Right atrium auricular region (tissue), 2 donors: ENCODE data around the gene GNB2. TPM values are rescaled to one million over a fixed set of nuclear protein-coding genes. Genes with fewer than 3 reads are reported as not detected.
A peak's percentile ranks its signal among the peaks of the same experiment; 100 is the strongest.

Experiments
- DNase-seq: peaks from one replicate; pipeline ENCODE4 v3.0.0-alpha.2; 2019; ENCODE audit warnings: low spot score
- H3K27ac ChIP-seq, 2 donors: fragments of 200-600 bp; sonication (generic); 1 replicate in 1 of 2; 2 replicates in 1 of 2; pipeline ENCODE4 v1.5.1; 2016 to 2019
- H3K27me3 ChIP-seq, 2 donors: fragments of 200-600 bp; sonication (generic); one replicate each; pipeline versions ENCODE4 v1.5.1 to v1.6.0; 2017 to 2019
- H3K36me3 ChIP-seq: fragments of 200-600 bp; sonication (generic); one replicate; pipeline ENCODE4 v1.5.1; 2016
- H3K4me1 ChIP-seq, 2 donors: fragments of 200-600 bp; sonication (generic); one replicate each; pipeline versions ENCODE4 v1.5.1 to v1.6.0; 2017 to 2019
- H3K4me3 ChIP-seq, 2 donors: fragments of 200-600 bp; sonication (generic); 1 replicate in 1 of 2; 2 replicates in 1 of 2; pipeline ENCODE4 v1.5.1; 2017 to 2019; ENCODE audit warnings: mild to moderate bottlenecking in 1 of 2, moderate library complexity in 1 of 2
- H3K9me3 ChIP-seq, 2 donors: fragments of 200-600 bp; sonication (generic); one replicate each; pipeline ENCODE4 v1.5.1; 2019
- CTCF ChIP-seq, 2 donors: fragments of 200-600 bp; sonication (generic); IDR thresholded peaks; one replicate each; pipeline ENCODE4 v1.5.1; 2019; ENCODE audit warnings: antibody characterized with exemption in 2 of 2
- total RNA-seq, 2 donors: library from RNA; depleted of rRNA; stranded (reverse); fragments of >200 nt; gene quantifications; one replicate each; pipeline ENCODE4 v1.1.0, GENCODE V29; 2016

Gene GNB2
- total RNA-seq, 2 donors from 2014 or later = 96.2 to 169 TPM

DNA sequence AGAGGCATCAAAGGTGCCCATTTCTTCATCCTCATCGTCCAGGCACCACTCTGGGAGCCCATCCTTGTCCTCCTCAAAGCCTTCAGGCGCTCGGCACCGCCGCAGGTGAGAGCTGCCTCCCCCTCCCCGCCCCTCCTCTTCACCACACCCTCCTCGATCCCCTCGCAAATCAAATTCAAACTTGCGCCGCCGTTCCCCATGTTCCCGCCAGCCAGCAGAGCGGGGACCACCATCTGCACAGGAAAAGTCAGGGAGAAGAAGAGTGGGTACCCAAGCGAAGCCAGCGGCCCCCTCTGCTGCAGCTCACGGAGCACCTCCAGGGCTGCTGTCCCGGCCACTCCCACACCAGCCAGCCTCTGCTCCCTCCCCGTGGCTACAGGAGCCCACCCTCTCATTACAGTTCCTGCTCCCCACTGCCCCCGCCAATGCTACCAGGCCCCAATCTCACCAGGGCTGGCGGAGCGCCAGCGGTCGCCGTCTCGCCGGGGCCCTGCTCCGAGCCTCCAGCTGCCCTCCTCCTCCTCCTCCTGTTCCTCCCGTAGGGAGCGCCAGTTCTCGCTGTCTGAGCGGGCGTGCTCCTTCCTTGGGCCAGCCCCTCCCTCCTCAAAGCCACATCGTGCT lies 12.8 kb downstream of the GNB2 start:
- peaks cover 0 to 40% of the 10 kb centered on the region in 2 donors for H3K4me1 ChIP-seq
- H3K36me3 ChIP-seq = peaks cover 75% of the 10 kb centered on the region
- TF ChIP-seq CTCF (IDR thresholded peaks at IDR 0.05) = no peak
- H3K9me3 ChIP-seq = no peaks in the 10 kb centered on the region
- no peak for DNase-seq
- no peak overlapping the region for H3K27ac ChIP-seq
- H3K27me3 ChIP-seq = no peaks in the 10 kb centered on the region
- no peak overlapping the region for H3K4me3 ChIP-seq

DNA sequence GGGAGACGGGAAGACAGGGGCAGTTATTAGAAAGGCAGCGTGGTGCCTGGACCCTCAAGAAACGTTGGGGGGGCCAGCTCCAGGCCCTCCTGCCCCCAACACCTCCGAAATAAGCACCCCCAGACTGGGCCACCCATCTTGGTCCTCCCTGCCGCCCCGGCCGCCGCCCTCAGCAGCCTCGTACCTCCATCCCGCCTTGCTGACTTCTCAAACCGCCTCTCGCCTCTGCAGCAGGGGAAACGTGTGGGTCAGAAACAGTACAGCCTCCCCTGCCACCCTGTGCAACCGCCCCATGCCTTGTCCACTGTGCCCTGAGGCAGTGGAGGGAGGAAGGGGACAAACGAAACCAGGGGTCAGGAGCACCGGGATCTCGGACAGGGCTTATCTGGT lies 13.3 kb downstream of the GNB2 start:
- peaks cover 70% of the 10 kb centered on the region for H3K36me3 ChIP-seq
- TF ChIP-seq CTCF (IDR thresholded peaks at IDR 0.05) = no peak
- peaks cover 0 to 45% of the 10 kb centered on the region in 2 donors for H3K4me1 ChIP-seq
- no peak overlapping the region for H3K27ac ChIP-seq
- DNase-seq = no peak
- no peaks in the 10 kb centered on the region for H3K27me3 ChIP-seq
- H3K4me3 ChIP-seq = no peak overlapping the region
- no peaks in the 10 kb centered on the region for H3K9me3 ChIP-seq

DNA sequence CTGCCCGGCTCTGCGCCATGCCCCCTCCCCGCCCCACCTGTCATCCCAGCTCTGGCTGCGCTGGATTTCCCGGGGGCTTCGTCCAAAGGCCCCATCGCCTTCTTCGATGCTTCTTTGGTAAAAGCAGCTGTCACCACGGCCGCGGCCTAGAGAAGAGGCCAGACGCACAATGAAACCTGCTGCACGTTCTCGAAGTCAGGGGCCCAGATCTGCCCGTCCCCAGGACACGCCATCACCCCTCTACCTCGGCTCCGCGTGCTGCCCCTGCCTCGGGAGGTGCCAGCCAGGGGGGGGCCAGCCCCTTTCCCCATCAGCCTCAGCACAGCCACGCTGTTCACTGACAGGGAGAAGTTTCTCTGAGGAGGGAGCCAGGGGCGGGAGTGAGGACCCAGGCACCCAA lies 13.7 kb downstream of the GNB2 start:
- no peak overlapping the region for H3K27ac ChIP-seq
- no peak for TF ChIP-seq CTCF (IDR thresholded peaks at IDR 0.05)
- DNase-seq = no peak
- no peaks in the 10 kb centered on the region for H3K27me3 ChIP-seq
- H3K4me1 ChIP-seq = peaks cover 0 to 50% of the 10 kb centered on the region in 2 donors
- H3K9me3 ChIP-seq = no peaks in the 10 kb centered on the region
- H3K4me3 ChIP-seq = no peak overlapping the region
- peaks cover 66% of the 10 kb centered on the region for H3K36me3 ChIP-seq

DNA sequence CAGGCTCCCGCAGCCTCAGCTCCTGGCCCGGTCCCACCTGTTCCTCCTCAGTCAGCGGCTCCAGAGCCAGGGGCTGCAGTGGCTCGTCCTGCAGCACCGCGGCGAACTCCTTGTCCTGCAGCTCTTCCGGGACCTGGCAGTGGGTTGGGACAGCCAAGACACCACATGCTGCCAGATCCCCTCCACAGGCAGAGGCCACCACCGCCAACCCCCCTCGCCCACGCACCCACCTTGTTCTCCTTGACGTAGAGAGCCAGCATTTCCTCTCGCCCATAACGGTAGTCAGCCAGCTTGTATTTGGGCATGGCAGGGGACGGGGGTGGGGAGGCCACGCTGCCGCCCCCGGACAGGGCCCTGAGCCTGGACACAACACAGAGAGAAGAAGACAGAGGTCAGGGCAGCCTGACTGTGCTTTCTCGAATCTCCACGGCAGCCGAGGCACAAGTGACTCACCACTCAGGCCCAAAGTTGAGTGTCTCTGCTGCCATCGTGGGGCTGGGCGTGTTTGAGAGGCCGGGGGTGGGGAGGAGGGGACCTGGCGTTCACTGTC lies 14.3 kb downstream of the GNB2 start:
- H3K27me3 ChIP-seq = no peaks in the 10 kb centered on the region
- peak overlapping the region in 1 of 2 donors; percentile 6 for H3K27ac ChIP-seq
- H3K36me3 ChIP-seq = peaks cover 60% of the 10 kb centered on the region
- peaks cover 0 to 56% of the 10 kb centered on the region in 2 donors for H3K4me1 ChIP-seq
- H3K4me3 ChIP-seq = no peak overlapping the region
- TF ChIP-seq CTCF (IDR thresholded peaks at IDR 0.05) = no peak
- H3K9me3 ChIP-seq = no peaks in the 10 kb centered on the region
- no peak for DNase-seq

GRCh38 chr7:100688326-100688860 lies 14.9 kb downstream of the GNB2 start:
- peaks cover 0 to 61% of the 10 kb centered on the region in 2 donors for H3K4me1 ChIP-seq
- no peak for TF ChIP-seq CTCF (IDR thresholded peaks at IDR 0.05)
- H3K27ac ChIP-seq = peak overlapping the region in 1 of 2 donors; percentile 6
- no peak for DNase-seq
- H3K27me3 ChIP-seq = no peaks in the 10 kb centered on the region
- peaks cover 54% of the 10 kb centered on the region for H3K36me3 ChIP-seq
- H3K9me3 ChIP-seq = no peaks in the 10 kb centered on the region
- H3K4me3 ChIP-seq = no peak overlapping the region
